IPS DF 4.7 (cell line): ENCODE results near the gene GFER.
"Not testable (repeated sequence)": the region's sequence is repeated elsewhere in the genome, so short reads cannot be mapped to it uniquely, and the experiment has no call there.

ENCODE experiments used
- DNase-seq: peaks from one replicate; pipeline ENCODE4 v3.0.0-alpha.2; 2013; ENCODE audit warnings: low spot score; ENCODE audit errors: extremely low read depth

The GFER gene

DNA sequence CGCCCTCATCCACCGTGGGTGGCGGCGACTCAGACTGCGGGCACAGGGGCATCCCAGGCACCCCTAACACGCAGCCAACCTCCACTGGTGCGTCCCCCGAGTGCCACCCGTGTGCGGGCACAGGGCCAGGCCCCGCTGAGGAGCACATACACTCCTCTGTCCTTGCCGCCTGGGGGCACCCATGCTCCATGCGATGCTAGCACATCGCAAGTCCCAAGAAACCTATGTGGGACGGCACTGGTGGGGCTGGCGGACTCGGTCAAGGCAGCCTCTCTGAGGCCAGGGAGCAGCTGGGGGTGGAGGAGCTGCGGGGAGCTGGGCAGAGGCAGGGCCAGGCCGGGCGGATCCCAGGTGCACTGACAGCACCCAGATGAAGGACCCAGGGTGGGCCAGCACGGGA lies 21.7 kb downstream of the GFER start:
- DNase-seq: no peak

- no peak for DNase-seq
Measured at GRCh38 chr16:2006317-2006716, 22.3 kb downstream of the GFER start.

DNA sequence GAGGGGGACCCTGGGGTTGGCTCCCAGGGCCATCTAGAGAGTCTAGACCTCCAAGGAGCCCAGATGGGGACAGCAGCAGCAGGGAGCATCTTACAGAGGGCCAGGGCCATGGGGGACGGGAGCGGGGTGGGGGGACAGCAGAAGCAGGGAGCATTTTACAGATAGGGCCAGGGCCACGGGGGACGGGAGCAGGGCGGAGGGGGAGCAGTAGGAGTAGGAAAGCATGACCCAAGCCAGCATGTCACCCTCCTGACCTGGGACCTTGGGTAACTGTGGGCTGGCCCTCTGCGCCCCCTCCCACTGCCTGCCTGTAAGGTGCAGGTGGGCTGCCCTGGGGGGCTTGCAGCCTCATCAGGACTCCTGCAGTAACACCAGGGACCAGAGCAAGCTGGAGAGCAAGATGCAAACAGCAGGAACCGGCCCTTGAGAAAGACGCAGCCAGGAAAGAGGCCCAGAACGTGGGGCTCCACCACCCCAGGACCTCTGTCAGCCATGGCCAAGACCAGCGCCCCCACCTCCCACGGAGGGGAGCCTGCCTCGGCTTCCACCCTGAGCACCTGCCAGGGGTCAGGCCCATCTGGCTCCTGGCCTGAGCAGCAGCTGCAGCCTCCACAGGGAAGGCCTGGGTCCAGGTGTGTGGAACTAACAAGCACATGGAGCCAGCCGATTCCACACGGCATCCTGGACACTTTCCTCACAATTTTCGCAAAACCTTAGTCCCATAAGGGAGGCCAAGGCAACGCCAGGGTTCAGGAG lies 23.3 kb downstream of the GFER start:
- DNase-seq: no peak

DNA sequence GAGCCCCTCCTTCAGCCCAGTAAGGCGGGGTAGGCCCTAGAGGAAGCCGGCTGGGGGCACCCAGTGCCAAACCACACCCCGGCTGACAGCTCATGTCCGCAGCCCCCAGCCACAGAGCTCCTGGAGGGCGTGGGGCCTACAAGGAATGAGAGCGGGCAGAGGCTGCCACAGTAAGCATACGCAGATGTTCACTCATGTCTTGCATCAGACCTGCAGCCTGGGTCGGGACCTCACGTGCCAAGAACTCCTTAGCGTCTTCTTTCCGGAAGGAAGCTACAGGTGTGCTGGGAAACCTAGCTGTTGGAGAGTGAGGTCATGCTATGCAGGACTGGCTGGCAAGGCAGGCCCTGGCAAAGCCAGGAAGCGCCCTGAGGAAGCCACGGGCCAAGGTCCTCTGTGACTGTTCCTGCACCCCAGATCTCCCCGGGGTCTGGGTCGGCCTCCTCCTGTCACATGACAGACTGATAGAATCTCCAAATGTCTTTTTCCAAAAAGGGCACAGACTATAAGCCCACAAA lies 24.1 kb downstream of the GFER start:
- no peak for DNase-seq

GRCh38 chr16:2008631-2009163 lies 24.7 kb downstream of the GFER start:
- no peak for DNase-seq

GRCh38 chr16:2009164-2009711 lies 25.2 kb downstream of the GFER start:
- no peak for DNase-seq

GRCh38 chr16:2009791-2010510 lies 26.0 kb downstream of the GFER start, which contains the start of gene ZNF598:
Gene ZNF598 (minus strand): TSS chr16:2009821.
- no peak for DNase-seq

- not testable (repeated sequence) for DNase-seq
Measured at GRCh38 chr16:2011726-2012125, 27.7 kb downstream of the GFER start.

- no peak for DNase-seq
Measured at GRCh38 chr16:2013527-2013926, 29.5 kb downstream of the GFER start.

DNA sequence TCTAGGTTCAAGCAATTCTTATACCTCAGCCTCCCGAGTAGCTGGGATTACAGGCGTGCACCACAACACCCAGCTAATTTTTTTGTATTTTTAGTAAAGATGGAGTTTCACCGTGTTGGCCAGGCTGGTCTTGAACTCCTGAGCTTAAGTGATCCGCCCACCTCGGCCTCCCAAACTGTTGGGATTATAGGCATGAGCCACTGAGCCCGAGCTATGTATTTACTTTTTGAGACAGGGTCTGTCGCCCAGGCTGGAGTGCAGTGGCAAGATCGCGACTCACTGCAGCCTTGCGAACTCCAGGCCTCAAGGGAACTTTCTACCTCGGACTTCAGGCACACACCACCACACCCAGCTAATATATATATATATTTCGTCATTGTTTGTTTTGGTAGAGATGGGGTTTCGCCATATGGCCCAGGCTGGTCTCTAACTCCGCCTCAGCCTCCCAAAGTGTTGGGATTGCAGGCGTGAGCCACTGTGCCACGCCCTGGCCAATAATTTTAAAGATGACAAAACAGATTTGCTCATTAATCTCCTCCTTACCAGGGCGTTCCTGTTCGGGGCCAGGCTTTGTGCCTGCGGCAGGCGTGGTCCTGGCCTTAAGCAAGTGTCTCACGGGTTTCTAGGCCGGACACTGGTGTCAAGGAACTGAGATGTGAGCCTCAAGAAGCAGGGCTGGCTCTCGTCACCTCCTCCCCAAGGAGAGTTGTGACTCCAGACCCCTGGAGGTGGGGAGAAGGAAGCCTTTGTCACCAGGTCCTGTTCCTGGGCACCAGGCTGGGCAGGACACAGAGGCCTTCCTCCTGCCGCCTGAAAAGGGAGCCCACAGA lies 31.3 kb downstream of the GFER start:
- no peak for DNase-seq

GRCh38 chr16:2015947-2016208 lies 31.9 kb downstream of the GFER start:
- DNase-seq: no peak

DNA sequence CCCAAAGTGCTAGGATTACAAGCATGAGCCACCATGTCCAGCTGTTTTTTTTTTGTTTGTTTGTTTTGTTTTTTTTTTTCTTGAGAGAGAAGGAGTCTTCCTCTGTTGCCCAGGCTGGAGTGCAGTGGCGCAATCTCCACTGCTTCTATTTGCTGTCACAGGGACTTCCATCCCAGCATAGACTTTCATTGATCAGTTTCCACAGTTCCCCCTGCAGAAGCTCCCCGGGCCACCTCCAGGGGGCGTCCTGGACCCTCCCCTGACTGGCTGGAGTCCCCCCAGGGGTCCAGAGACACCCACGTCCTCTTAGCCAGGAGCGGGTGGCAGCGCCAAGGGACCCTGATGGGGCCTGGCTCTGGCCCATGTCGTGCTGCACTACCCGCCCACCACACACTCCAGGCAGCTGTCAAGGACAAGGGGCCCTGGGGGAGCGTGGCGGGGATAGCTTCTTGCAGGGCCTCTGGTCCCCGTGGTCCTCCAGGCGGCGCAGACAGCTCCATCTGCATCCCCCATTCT lies 32.5 kb downstream of the GFER start:
- no peak for DNase-seq

DNA sequence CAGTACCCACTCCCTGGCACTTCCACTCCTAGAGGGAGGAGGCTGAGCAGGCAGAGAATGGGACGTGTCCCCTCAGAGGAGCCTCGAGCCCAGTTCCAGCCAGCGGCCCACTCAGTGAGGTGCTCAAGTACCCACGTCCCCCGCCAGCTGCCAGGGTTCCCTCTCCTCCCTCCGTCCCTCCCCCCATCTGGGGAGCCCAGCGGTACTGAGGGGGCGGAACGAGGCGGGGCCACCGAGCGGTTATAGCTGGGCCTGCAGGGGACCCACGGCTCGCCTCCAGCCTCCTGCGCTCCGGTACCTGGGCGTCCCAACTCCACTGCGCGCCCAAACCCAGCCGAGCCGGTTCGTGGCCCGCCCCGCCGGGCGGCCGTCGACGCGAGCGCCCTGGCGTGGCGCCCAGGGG lies 35.5 kb downstream of the GFER start, which contains the start of gene NPW:
NPW (plus strand) TSS at position 268 of the 403 bp plus-strand sequence.
- DNase-seq: no peak

GRCh38 chr16:2019921-2020831 lies 36.2 kb downstream of the GFER start:
- DNase-seq: no peak

DNA sequence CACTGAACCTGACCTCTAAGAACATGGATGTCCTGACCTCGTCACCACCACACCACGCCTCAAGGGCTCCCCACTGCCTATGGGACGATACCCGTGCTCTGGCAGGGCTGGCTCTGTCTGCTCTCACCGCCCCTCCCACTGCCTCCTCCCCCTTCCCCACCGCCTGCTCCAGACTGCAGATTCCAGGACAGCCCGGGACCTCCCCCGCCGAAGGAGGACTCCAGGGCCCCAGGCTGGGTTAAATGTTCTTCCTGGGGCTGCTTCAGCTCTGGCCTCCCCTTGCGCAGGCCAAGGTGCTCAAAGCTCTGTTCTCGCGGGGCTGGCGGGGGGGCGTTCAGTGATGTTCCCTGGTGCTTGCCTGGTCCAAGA lies 38.7 kb downstream of the GFER start:
- no peak for DNase-seq

DNA sequence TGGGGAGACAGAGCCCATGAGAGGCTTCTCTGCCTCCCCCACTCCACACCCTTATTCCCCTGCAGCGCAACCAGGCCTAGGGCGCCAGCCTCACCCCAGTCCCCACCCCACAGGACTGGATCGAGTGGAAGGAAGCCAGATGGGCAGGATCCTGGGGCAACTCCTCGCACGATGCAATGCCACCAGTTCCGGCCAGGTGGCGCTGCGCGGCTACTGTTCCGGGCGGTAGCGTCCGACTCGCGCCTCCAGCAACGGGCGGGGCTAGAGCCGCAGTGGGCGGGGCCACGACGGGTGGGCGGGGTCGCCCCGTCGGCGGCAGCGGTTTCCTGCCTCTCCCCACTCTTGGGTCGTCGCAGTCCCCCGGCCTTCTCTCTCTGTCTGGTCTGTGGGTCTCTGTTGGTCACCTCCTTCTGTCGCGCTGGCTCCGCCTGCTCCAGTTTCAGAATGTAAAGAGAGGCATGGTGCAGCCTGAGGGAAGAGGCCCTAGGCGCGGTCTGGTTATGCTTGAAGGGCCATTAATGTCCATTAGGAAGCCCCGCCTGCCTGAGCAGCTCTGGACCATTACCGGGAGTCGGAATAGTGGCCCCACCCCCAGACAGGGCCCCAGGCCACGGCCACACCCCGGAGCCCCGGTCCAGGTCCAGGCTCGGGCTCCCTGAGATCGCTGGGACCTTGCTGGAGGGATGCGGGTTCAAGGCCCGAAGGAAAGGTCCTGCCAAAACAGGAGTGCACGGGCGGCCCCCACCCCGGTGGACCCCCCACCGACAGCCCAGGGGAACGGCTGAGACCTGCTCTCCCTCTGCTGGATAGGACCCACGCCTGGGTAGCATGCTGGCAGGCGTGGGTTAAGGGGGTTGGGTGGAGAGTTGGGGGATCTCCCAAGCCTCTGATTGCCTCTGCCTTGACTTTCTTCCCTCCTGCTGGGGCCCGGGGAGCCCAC lies 39.4 kb downstream of the GFER start:
- DNase-seq: peak; percentile 83

DNA sequence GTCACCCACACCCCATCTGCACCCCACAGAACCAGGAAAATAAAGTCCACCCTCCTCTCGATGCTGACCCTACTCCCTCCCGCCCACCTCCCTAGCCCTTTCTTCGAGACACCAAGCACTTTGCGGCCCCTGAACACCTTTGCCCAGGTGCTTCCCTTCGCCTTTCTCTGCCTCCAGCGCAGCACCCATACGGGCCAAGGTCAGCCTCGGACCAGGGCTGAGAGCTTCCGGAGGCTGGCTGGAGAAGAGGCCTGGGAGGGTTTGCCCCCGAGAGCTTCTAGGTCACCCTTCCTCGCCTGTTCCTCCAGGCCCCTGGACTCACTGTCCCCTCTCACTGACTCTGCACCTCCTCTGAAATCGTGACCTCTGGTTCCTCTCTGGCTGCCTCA lies 40.0 kb downstream of the GFER start:
- DNase-seq: no peak

GRCh38 chr16:2025251-2025650 lies 41.3 kb downstream of the GFER start:
- no peak for DNase-seq

DNA sequence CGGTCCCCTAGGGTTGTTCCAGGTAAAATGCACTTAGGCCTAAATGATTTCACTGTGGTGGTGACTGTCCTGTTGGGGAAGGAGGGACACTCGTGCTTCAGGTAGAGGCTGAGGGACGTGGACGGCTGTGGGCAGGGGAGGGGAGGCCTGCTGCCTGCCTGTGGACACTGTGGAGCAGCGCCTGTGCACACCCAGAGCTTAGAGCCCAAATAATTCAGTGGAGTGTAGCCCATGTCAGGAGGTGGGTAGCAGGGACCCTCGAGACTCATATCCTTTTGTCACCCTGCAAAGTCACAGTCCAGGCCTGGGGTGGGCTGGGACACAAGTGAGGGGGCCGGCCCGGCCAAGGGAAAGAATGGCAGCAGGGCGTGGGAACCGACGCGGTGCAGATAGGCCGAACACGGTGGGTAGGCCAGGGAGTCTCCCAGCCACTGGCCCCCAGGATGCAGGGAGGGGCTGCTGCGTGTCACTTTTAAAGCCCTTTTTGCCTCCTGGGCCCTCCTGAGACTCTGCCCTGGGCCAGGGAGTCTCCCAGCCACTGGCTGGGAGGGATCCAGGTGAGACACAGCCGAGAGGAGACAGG lies 42.0 kb downstream of the GFER start:
- DNase-seq: no peak
